ENCODE results near the gene PAMR1.

Gene PAMR1

GRCh38 chr11:35491231-35491871 lies 34.1 kb downstream of the PAMR1 start:
- DNase-seq: no peak

DNA sequence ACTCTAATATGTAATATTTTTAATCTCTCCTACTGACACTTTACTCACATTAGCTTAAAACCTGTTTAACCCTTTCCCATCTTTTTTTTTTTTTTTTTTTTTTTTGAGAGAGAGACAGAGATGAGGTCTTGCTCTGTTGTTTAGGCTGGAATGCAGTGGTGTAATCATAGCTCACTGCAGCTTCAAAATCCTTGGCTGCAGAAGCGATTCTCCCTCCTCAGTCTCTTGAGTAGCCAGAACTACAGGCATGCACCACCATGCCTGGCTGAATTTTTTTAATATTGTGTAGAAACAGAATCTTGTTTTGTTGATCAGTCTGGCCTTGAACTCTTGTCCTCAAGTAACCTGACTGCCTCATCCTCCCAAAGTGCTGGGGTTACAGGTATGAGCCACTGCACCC lies 37.3 kb downstream of the PAMR1 start:
- no peak for DNase-seq

- DNase-seq: no peak
Measured at GRCh38 chr11:35487532-35488078, 37.8 kb downstream of the PAMR1 start.

- no peak for DNase-seq
Measured at GRCh38 chr11:35486934-35487333, 38.5 kb downstream of the PAMR1 start.

GRCh38 chr11:35486446-35486845 lies 39.0 kb downstream of the PAMR1 start:
- DNase-seq: no peak

GRCh38 chr11:35485656-35486322 lies 39.6 kb downstream of the PAMR1 start:
- peak; percentile 86 for DNase-seq

GRCh38 chr11:35484435-35484834 lies 41.0 kb downstream of the PAMR1 start:
- no peak for DNase-seq

- no peak for DNase-seq
Measured at GRCh38 chr11:35483131-35483820, 42.1 kb downstream of the PAMR1 start.

- DNase-seq: no peak
Measured at GRCh38 chr11:35479731-35480130, 45.7 kb downstream of the PAMR1 start.

- no peak for DNase-seq
Measured at GRCh38 chr11:35478471-35479091, 46.8 kb downstream of the PAMR1 start.

- no peak for DNase-seq
Measured at GRCh38 chr11:35477901-35478300, 47.5 kb downstream of the PAMR1 start.

DNA sequence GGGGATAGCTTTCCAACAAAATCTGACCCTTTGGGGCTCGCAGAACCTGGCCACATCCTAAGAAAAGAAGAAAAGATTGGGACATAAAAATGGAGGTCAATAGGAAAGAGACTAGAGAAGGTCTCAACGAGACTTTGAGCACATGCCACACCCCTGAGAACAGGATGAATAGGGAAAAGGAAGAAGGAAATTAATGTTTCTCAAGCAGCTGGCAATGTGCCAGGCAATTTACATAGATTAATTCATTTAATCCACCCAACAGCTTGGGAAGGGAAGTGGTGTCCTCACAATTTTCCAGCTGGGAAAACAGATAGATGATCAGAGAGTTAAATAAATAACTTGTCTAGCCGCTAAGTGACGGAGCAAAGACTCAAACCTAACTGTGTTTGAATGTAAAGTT lies 50.7 kb downstream of the PAMR1 start:
- no peak for DNase-seq

DNA sequence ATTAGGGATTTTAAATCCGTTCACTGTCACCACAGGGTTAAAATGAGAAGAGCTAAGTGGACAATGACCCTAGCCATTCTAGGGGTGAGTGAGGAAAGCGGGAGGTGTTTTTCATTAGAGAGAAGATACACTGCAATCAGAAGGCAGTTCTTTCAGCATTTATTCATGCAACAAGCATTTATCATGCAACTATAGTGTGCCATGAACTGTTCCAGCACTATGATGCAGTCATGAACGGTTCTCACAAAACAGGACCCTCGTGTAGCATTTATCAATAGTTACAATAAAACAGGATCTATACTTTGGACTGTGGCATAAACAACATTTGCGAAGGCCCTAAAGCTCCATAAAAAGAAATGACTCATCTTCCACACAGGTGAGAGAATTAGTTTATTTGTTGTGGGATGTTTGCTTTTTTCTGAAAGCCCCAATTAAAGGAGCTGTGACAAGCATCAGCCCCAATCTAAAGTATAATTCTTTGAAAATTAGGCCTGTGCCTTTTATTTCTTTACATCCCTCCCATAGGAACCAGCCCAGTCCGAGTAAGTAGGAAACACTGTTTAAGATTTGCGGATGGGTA lies 51.5 kb downstream of the PAMR1 start:
- DNase-seq: no peak

DNA sequence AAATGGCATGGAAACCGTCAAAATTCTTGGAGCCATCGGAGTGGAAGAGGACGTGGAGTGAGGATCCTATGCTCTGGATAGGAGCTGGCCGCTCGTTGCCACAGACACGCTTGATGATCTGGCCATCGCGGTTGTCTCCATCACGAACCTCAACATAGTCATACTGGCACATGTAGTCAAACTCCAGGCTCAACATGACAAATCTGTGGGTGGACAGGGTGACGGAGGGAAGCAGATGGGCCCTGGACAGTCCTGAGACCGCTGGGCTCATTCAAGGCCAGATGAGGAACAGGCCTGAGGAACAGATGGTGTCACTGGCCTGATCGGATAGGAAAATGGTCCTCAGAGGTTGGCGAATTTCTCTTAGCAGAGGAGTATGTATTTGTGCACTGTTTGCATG lies 54.8 kb downstream of the PAMR1 start:
- DNase-seq: no peak

GRCh38 chr11:35466058-35466457 lies 59.4 kb downstream of the PAMR1 start:
- no peak for DNase-seq

- no peak for DNase-seq
Measured at GRCh38 chr11:35464308-35464707, 61.1 kb downstream of the PAMR1 start.

- DNase-seq: no peak
Measured at GRCh38 chr11:35463331-35463751, 62.1 kb downstream of the PAMR1 start.

GRCh38 chr11:35461917-35462538 lies 63.4 kb downstream of the PAMR1 start:
- DNase-seq: no peak

GRCh38 chr11:35459489-35459888 lies 65.9 kb downstream of the PAMR1 start:
- no peak for DNase-seq

DNA sequence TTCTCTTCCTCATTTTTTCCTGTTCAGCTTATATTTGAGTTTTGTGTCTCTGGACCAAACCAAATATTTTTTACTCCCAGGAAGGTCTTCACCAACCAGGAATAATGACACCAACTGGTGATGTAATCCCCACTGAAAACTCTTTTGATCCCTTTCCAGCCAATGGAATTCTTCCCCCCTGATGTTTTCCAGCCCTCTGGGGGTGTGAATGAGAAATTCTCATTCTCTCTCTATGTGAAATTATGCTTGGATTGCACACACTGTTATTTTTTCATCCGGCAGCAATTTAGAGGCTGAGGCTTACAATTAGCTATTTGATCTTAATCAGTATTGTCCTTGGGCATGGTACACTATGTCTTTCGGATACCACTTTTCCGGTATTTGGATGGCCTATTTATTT lies 66.6 kb downstream of the PAMR1 start:
- no peak for DNase-seq

GRCh38 chr11:35454362-35454761 lies 71.1 kb downstream of the PAMR1 start:
- DNase-seq: no peak

- no peak for DNase-seq
Measured at GRCh38 chr11:35436581-35437250, 88.7 kb downstream of the PAMR1 start.

Measured in NCI-H2029 (cell line).